ENCODE measurements around the gene SLC13A4.

Gene SLC13A4

DNA sequence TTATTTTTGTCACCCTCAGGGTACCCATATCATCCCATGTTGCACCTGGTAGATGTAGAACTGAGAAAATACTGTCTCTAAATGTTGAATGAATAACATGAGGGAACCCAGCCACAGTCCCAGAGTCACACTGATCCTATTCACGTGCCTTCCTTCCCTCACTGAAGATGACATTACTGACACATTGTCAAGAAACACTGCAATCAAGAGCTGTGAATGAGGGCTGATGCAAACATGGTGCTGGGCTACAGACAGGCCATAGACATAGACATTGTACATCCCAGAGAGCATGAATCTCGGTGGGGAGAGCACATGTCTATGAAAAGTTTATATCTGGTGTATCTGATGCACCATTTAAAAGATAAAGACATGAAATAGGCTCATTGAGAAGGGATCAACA, 9.8 kb downstream of the SLC13A4 start:
- CTCF ChIA-PET, result interaction anchor here (0.6 to 1.0 kb wide), 3 partner anchors 12 to 67 kb away, joined by 3 read pairs; no protein-coding TSS in a partner anchor
- H3K27ac ChIP-seq (ENCODE audit: extremely low read depth, low read depth, low read length), result no peak overlapping the region
- H3K36me3 ChIP-seq (ENCODE audit: control insufficient read depth in 2 of 2, insufficient read depth in 1 of 2, low read length in 2 of 2), result peaks cover 0 to 39% of the 10 kb centered on the region in 2 experiments; a peak in 1 of 3 replicates

More for the DNA sequence above, 9.8 kb downstream of the SLC13A4 start:
- H3K4me1 ChIP-seq (ENCODE audit: control insufficient read depth, insufficient read depth, low read length), result peaks cover 10% of the 10 kb centered on the region
- no peak overlapping the region for H3K4me3 ChIP-seq (ENCODE audit: low read depth, low read length)
- no peaks in the 10 kb centered on the region for H3K9me3 ChIP-seq (ENCODE audit: control insufficient read depth, insufficient read depth, low read depth, low read length)
- TF ChIP-seq ZNF274 (IDR thresholded peaks at IDR 0.05; ENCODE audit: low read length) (no peak), ZNF274 (tag by site-specific recombination; IDR thresholded peaks at IDR 0.05; ENCODE audit: borderline replicate concordance) (no peak), ZNF324 (tag by site-specific recombination; IDR thresholded peaks at IDR 0.05) (no peak), ZNF341 (tag by site-specific recombination; IDR thresholded peaks at IDR 0.05; ENCODE audit: low read depth) (no peak), TCF7L2 (IDR thresholded peaks at IDR 0.05; ENCODE audit: borderline replicate concordance, low read depth, low read length) (no peak), ZNF133 (tag by site-specific recombination; IDR thresholded peaks at IDR 0.05) (no peak), ZNF544 (tag by site-specific recombination; IDR thresholded peaks at IDR 0.05) (no peak), GLI2 (tag by site-specific recombination; IDR thresholded peaks at IDR 0.05; ENCODE audit: borderline replicate concordance, low read depth) (no peak), ZNF449 (tag by site-specific recombination; IDR thresholded peaks at IDR 0.05) (no peak), ZNF48 (tag by site-specific recombination; IDR thresholded peaks at IDR 0.05) (no peak), ZNF692 (tag by site-specific recombination; IDR thresholded peaks at IDR 0.05) (no peak), SCRT1 (tag by site-specific recombination; IDR thresholded peaks at IDR 0.05; ENCODE audit: borderline replicate concordance) (no peak), ZNF23 (tag by site-specific recombination; IDR thresholded peaks at IDR 0.05; ENCODE audit: borderline replicate concordance) (no peak), REST (tag by site-specific recombination; IDR thresholded peaks at IDR 0.05) (no peak), ZNF596 (tag by site-specific recombination; IDR thresholded peaks at IDR 0.05) (no peak), ZNF174 (tag by site-specific recombination; IDR thresholded peaks at IDR 0.05) (no peak)
- TF ChIP-seq, protein P1, sequence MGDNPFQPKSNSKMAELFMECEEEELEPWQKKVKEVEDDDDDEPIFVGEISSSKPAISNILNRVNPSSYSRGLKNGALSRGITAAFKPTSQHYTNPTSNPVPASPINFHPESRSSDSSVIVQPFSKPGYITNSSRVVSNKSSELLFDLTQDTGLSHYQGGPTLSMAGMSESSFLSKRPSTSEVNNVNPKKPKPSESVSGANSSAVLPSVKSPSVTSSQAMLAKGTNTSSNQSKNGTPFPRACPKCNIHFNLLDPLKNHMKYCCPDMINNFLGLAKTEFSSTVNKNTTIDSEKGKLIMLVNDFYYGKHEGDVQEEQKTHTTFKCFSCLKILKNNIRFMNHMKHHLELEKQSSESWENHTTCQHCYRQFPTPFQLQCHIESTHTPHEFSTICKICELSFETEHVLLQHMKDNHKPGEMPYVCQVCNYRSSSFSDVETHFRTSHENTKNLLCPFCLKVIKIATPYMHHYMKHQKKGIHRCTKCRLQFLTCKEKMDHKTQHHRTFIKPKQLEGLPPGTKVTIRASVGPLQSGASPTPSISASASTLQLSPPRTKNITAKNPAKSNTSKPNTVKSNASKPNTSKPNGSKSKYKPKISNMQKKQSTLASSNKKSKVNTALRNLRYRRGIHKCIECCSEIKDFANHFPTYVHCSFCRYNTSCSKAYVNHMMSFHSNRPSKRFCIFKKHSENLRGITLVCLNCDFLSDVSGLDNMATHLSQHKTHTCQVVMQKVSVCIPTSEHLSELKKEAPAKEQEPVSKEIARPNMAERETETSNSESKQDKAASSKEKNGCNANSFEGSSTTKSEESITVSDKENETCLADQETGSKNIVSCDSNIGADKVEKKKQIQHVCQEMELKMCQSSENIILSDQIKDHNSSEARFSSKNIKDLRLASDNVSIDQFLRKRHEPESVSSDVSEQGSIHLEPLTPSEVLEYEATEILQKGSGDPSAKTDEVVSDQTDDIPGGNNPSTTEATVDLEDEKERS (tag by site-specific recombination; IDR thresholded peaks at IDR 0.05), result no peak
- TF ChIP-seq, protein P2, sequence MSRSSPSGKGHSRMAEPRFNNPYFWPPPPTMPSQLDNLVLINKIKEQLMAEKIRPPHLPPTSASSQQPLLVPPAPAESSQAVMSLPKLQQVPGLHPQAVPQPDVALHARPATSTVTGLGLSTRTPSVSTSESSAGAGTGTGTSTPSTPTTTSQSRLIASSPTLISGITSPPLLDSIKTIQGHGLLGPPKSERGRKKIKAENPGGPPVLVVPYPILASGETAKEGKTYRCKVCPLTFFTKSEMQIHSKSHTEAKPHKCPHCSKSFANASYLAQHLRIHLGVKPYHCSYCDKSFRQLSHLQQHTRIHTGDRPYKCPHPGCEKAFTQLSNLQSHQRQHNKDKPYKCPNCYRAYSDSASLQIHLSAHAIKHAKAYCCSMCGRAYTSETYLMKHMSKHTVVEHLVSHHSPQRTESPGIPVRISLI (tag by site-specific recombination; IDR thresholded peaks at IDR 0.05), result no peak
- POLR2A ChIA-PET, result no interaction called here
